Effector memory CD8-positive, alpha-beta T cell (primary cell): Measurements from ENCODE around the gene RALA.
A peak's percentile ranks its signal among the peaks of the same experiment; 100 is the strongest.
"Not testable (repeated sequence)": the region's sequence is repeated elsewhere in the genome, so short reads cannot be mapped to it uniquely, and the experiment has no call there.

Experiments
- ATAC-seq: fragments of 150-1000 bp; cut with Tn5 transposase; replicated peaks from 2 replicates; pipeline ENCODE4 v1.10.0; 2021; ENCODE audit warnings: mild to moderate bottlenecking, moderate library complexity
- DNase-seq, 3 experiments: peaks; one replicate each; pipeline ENCODE4 v3.0.0; 2021
- H3K27ac Mint-ChIP-seq, 2 donors: one replicate each; pipeline ENCODE4 v1.8.0; 2022; ENCODE audit warnings: mild to moderate bottlenecking in 2 of 2, mixed read lengths in 2 of 2, moderate library complexity in 2 of 2
- H3K27me3 Mint-ChIP-seq, 2 donors: one replicate each; pipeline ENCODE4 v1.8.0; 2022; ENCODE audit warnings: mixed read lengths in 2 of 2
- H3K36me3 Mint-ChIP-seq: one replicate; pipeline ENCODE4 v1.8.0; 2022; ENCODE audit warnings: mild to moderate bottlenecking, moderate library complexity, mixed read lengths; ENCODE audit not compliant: insufficient read depth
- H3K4me1 Mint-ChIP-seq, 2 donors: one replicate each; pipeline ENCODE4 v1.8.0; 2022; ENCODE audit warnings: low read depth in 2 of 2, mixed read lengths in 2 of 2
- H3K4me3 Mint-ChIP-seq, 2 donors: one replicate each; pipeline ENCODE4 v1.8.0; 2022; ENCODE audit warnings: mild to moderate bottlenecking in 2 of 2, mixed read lengths in 2 of 2, moderate library complexity in 2 of 2
- H3K9me3 Mint-ChIP-seq, 2 donors: one replicate each; pipeline ENCODE4 v1.8.0; 2022; ENCODE audit warnings: mixed read lengths in 2 of 2

The RALA gene

GRCh38 chr7:39667341-39667923, 44.1 kb downstream of the RALA start:
- no peak for DNase-seq
- no peaks in the 10 kb centered on the region for H3K9me3 Mint-ChIP-seq
- peak overlapping the region; percentile 41 to 44 for H3K27ac Mint-ChIP-seq
- no peak overlapping the region for H3K4me3 Mint-ChIP-seq
- peaks cover 8% of the 10 kb centered on the region for H3K36me3 Mint-ChIP-seq
- H3K4me1 Mint-ChIP-seq, result peaks cover 7 to 27% of the 10 kb centered on the region in 2 donors
- no peaks in the 10 kb centered on the region for H3K27me3 Mint-ChIP-seq
- no peak for ATAC-seq

DNA sequence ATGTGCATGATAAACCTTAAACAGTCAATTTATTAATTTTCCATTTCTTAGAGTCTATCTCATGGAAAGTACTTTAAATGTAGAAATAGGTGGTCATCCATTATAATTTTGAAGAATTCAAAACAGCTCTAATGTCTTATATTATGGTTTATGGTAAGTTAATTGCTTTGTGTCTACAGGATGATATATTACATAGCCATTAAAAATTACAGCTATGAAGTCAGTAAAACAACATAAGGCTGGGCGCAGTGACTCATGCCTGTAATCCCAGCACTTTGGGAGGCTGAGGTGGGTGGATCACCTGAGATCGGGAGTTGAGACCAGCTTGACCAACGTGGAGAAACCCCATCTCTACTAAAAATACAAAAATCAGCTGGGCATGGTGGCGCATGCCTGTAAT, 44.9 kb downstream of the RALA start:
- H3K36me3 Mint-ChIP-seq, H3K9me3 Mint-ChIP-seq, H3K27me3 Mint-ChIP-seq, DNase-seq, H3K4me3 Mint-ChIP-seq, ATAC-seq: not testable (repeated sequence)
- peak overlapping the region in 1 of 2 donors; percentile 41 for H3K27ac Mint-ChIP-seq
- peaks cover 7 to 23% of the 10 kb centered on the region in 2 donors for H3K4me1 Mint-ChIP-seq

DNA sequence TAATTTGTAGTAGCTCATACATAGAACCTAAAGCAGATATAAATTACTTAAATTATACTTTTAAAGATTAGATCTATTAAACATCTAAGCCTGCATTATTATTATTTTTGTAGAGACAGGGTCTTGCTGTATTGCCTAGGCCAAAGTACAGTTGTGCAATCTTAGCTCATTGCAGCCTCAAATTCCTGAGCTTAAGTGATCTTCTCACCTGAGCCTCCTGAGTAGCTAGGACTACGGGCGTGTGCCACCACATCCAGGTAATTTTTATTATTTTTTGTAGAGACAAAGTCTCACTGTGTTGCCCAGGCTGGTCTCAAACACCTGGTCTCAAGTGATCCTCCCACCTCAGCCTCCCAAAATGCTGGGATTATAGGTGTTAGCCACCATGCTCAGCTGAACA, 46.7 kb downstream of the RALA start:
- Mint-ChIP-seq H3K9me3 (no peaks in the 10 kb centered on the region), H3K4me1 (peaks cover 3 to 14% of the 10 kb centered on the region in 2 donors), H3K27ac (no peak overlapping the region), H3K4me3 (no peak overlapping the region), H3K27me3 (no peaks in the 10 kb centered on the region), H3K36me3 (peaks cover 3% of the 10 kb centered on the region)
- no peak for ATAC-seq
- DNase-seq, result no peak

DNA sequence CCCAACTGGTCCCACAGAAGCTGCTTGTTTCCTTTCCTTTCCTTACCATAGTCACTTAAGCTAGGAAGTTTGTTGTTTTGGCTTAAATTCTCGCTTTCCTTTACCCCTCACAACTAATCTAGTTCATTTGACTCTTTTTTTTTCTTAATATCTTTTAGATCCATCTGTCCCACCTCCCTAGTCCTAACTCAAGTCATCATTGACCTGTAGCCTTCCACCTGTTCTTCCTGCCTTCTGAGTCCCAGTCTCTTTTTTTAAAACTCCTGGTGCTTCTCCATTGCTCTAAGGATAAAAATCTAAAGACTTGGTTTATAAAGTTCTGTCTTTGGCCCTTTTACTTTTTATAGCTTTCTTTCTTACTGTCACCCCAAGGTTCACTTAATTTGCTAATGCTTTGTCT, 47.6 kb downstream of the RALA start:
- no peak overlapping the region for H3K4me3 Mint-ChIP-seq

DNA sequence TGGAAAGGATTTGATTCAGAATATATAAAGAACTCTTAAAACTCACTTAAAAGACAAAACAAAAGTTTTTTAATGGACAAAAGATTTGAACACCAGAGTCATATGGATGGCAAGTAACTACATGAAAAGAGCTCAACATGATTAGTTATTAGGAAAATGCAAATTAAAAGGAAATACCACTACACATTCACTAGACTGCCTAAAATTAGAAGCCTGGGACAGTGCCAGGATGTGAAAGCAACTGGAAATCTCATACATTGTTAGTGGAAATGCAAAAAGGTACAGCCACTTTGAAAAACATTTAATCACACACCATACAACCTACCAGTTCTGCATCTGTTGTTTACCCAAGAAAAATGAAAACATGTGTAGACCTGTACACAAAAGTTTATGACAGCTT, 48.8 kb downstream of the RALA start:
- no peaks in the 10 kb centered on the region for H3K27me3 Mint-ChIP-seq
- ATAC-seq (no peak), DNase-seq (no peak)
- H3K36me3 Mint-ChIP-seq, result peaks cover 7% of the 10 kb centered on the region
- H3K27ac Mint-ChIP-seq, result no peak overlapping the region
- no peak overlapping the region for H3K4me3 Mint-ChIP-seq
- peaks cover 0 to 2% of the 10 kb centered on the region in 2 donors for H3K9me3 Mint-ChIP-seq
- peaks cover 5 to 20% of the 10 kb centered on the region in 2 donors for H3K4me1 Mint-ChIP-seq

More for the DNA sequence above, 47.6 kb downstream of the RALA start:
- no peak for DNase-seq
- Mint-ChIP-seq H3K9me3 (no peaks in the 10 kb centered on the region), H3K4me1 (peaks cover 5 to 19% of the 10 kb centered on the region in 2 donors), H3K27me3 (no peaks in the 10 kb centered on the region), H3K27ac (peak overlapping the region in 1 of 2 donors; percentile 52), H3K36me3 (peaks cover 4% of the 10 kb centered on the region)
- ATAC-seq, result no peak

- H3K27me3 Mint-ChIP-seq, result no peaks in the 10 kb centered on the region
- no peak overlapping the region for H3K27ac Mint-ChIP-seq
- ATAC-seq, result no peak
- H3K4me3 Mint-ChIP-seq, result no peak overlapping the region
- H3K4me1 Mint-ChIP-seq, result peaks cover 7 to 23% of the 10 kb centered on the region in 2 donors
- H3K9me3 Mint-ChIP-seq, result peaks cover 0 to 2% of the 10 kb centered on the region in 2 donors
- DNase-seq, result no peak
- H3K36me3 Mint-ChIP-seq, result peaks cover 7% of the 10 kb centered on the region
These were observed 50.5 kb downstream of the RALA start for GRCh38 chr7:39673868-39674267.

DNA sequence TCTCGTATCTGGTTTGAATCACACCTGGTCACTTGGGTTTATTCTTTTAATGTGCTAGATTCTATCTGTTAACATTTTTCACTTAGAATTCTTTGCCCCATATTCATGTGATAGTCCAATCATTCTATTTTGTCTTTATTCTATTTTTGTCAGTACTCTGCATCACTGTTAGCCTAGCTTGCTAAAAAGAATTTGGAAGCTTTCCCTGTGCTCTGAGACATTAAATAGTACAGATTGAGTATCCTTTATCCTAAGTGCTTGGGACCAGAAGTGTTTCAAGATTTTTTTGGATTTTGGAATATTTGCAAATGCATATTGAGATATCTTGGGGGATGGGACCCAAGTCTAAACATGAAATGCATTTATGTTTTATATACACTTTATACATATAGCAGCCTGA, 51.0 kb downstream of the RALA start:
- H3K36me3 Mint-ChIP-seq, result peaks cover 3% of the 10 kb centered on the region

GRCh38 chr7:39676346-39676745, 53.0 kb downstream of the RALA start:
- no peak overlapping the region for H3K4me3 Mint-ChIP-seq
- no peak overlapping the region for H3K27ac Mint-ChIP-seq
- peaks cover 0 to 2% of the 10 kb centered on the region in 2 donors for H3K9me3 Mint-ChIP-seq
- ATAC-seq (no peak), DNase-seq (no peak)
- H3K27me3 Mint-ChIP-seq, result no peaks in the 10 kb centered on the region
- peaks cover 3% of the 10 kb centered on the region for H3K36me3 Mint-ChIP-seq
- peaks cover 4 to 30% of the 10 kb centered on the region in 2 donors for H3K4me1 Mint-ChIP-seq

More for the DNA sequence above, 51.0 kb downstream of the RALA start:
- peaks cover 6 to 28% of the 10 kb centered on the region in 2 donors for H3K4me1 Mint-ChIP-seq
- no peak overlapping the region for H3K4me3 Mint-ChIP-seq
- DNase-seq (no peak), ATAC-seq (no peak)
- H3K27ac Mint-ChIP-seq, result no peak overlapping the region
- H3K9me3 Mint-ChIP-seq, result peaks cover 0 to 2% of the 10 kb centered on the region in 2 donors
- H3K27me3 Mint-ChIP-seq, result no peaks in the 10 kb centered on the region

GRCh38 chr7:39678930-39679709, 55.7 kb downstream of the RALA start:
- ATAC-seq (no peak), DNase-seq (no peak)
- no peaks in the 10 kb centered on the region for H3K27me3 Mint-ChIP-seq
- H3K4me3 Mint-ChIP-seq, result no peak overlapping the region
- peaks cover 0 to 2% of the 10 kb centered on the region in 2 donors for H3K9me3 Mint-ChIP-seq
- H3K27ac Mint-ChIP-seq, result peak overlapping the region in 1 of 2 donors; percentile 19
- peaks cover 12 to 45% of the 10 kb centered on the region in 2 donors for H3K4me1 Mint-ChIP-seq
- H3K36me3 Mint-ChIP-seq, result peaks cover 3% of the 10 kb centered on the region

DNA sequence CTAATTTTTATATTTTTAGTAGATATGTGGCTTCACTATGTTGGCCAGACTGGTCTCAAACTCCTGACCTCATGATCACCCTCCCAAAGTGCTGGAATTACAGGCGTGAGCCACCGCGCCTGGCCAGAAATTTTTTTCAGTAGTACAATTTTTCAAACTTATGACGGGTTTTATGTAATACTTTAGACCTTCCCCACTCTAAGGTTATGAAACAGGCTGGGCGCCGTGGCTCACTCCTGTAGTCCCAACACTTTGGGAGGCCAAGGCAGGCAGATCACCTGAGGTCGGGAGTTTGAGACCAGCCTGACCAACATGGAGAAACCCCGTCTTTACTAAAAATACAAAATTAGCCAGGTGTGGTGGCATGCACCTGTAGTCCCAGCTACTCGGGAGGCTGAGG, 56.5 kb downstream of the RALA start:
- H3K36me3 Mint-ChIP-seq, H3K4me3 Mint-ChIP-seq, H3K9me3 Mint-ChIP-seq, H3K27me3 Mint-ChIP-seq, H3K27ac Mint-ChIP-seq, ATAC-seq, DNase-seq: not testable (repeated sequence)
- peaks cover 12 to 45% of the 10 kb centered on the region in 2 donors for H3K4me1 Mint-ChIP-seq

DNA sequence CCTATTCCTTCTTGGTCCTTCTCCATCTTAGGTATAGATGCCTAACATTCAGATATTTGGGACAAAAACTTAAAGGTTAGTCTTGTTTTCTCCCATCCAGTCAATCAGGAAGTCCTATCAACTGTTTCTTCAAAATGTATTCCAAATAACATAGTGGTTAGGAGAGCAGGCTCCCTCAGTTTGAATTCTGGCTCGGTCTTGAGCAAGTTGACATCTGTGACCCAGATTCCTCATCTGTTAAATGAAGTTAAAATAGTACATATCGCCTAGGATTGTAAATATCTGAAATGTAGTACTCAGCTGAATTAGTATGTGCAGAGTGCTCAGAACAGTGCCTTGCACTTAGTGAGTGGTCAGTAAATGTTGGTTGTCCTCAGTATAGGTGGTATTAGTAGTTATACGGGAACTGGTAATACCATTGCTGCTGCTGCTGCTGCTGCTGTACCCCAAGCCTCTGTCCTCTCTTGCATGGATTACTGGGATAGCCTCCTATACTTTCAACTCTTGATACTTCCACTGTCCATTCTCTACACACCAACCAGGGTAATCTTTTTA, 58.6 kb downstream of the RALA start:
- Mint-ChIP-seq H3K27ac (no peak overlapping the region), H3K9me3 (no peaks in the 10 kb centered on the region), H3K4me3 (no peak overlapping the region), H3K4me1 (peaks cover 10 to 31% of the 10 kb centered on the region in 2 donors), H3K36me3 (no peaks in the 10 kb centered on the region), H3K27me3 (no peaks in the 10 kb centered on the region)
- no peak for DNase-seq
- ATAC-seq, result no peak

GRCh38 chr7:39683216-39683845, 60.0 kb downstream of the RALA start:
- peaks cover 7 to 28% of the 10 kb centered on the region in 2 donors for H3K4me1 Mint-ChIP-seq

DNA sequence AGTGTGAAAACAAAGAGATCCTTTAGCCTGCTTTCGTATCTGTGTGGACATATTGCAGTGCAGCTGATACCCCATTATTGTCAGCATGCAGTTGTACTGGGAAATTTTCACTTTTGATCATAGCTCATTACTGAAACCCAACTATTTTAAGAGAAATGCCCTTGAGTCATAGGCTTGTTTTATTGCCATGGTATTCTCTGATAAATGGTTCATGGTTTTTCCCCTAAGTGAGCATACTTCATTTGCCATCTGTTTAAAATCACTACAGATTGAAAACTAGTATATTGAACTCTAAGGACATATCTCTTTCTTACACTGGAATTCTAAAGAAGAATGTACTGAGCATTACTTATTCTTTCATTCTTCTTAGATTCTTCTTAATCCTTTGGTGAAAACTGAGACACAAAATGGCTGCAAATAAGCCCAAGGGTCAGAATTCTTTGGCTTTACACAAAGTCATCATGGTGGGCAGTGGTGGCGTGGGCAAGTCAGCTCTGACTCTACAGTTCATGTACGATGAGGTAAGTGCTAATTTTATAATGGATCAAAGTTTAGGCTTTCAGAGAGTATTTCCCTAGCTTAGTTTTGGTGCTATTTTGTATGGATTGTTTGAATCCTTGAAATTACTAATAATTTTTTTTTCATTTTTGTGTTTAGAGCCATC, 63.0 kb downstream of the RALA start:
- Mint-ChIP-seq H3K27ac (peak overlapping the region in 1 of 2 donors; percentile 10), H3K9me3 (no peaks in the 10 kb centered on the region), H3K4me1 (peaks cover 7 to 15% of the 10 kb centered on the region in 2 donors), H3K36me3 (peaks cover 13% of the 10 kb centered on the region), H3K4me3 (no peak overlapping the region), H3K27me3 (no peaks in the 10 kb centered on the region)
- no peak for ATAC-seq
- no peak for DNase-seq

More at GRCh38 chr7:39683216-39683845, 60.0 kb downstream of the RALA start:
- Mint-ChIP-seq H3K36me3 (peaks cover 4% of the 10 kb centered on the region), H3K9me3 (no peaks in the 10 kb centered on the region), H3K27ac (peak overlapping the region in 1 of 2 donors; percentile 42), H3K27me3 (no peaks in the 10 kb centered on the region), H3K4me3 (no peak overlapping the region)
- DNase-seq (no peak), ATAC-seq (no peak)
